ENCODE data around the gene STAB2. TPM values are rescaled to one million over a fixed set of nuclear protein-coding genes. Genes with fewer than 3 reads are reported as not detected.

STAB2 gene
- total and polyA plus RNA-seq, 3 donors from 2014 or later, result 1.7 to 15.8 (median 2.7) TPM

DNA sequence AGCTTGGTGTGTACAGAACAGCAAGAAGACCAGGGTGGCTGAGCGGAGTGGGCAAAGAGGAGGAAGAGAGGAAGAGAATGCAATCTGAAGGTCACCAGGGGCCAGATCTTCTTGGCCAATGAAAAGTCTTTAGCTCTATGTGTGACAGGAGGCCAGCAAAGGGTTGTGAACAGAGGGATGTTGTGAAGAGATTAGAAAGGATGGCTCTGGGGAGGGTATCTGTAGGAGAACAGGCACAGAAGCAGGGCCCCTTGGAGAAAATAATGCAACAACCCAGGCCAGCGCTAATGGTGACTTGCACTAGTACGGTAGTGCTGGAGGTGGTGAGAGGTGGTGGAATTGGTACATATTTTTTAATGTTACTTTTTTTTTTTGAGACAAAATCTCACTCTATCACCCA is 156.7 kb downstream of the STAB2 start:
- Histone ChIP-seq H3K9me3 (no peaks in the 10 kb centered on the region), H3K27me3 (no peaks in the 10 kb centered on the region), H3K4me1 (no peaks in the 10 kb centered on the region), H3K27ac (no peak overlapping the region), H3K36me3 (ENCODE audit: low read depth, missing control alignments) (no peaks in the 10 kb centered on the region), H3K4me3 (no peak overlapping the region)
- WGBS, 2 donors, result 95 to 98% methylated on average over 3 of the region's 3 CpGs
- no peak for DNase-seq
- intact Hi-C loops (cut with DNase I; ENCODE audit: low total_unique reads), result no loop called here
- no peak for TF ChIP-seq POLR2A (IDR thresholded peaks at IDR 0.05)
- TF ChIP-seq, protein P1, sequence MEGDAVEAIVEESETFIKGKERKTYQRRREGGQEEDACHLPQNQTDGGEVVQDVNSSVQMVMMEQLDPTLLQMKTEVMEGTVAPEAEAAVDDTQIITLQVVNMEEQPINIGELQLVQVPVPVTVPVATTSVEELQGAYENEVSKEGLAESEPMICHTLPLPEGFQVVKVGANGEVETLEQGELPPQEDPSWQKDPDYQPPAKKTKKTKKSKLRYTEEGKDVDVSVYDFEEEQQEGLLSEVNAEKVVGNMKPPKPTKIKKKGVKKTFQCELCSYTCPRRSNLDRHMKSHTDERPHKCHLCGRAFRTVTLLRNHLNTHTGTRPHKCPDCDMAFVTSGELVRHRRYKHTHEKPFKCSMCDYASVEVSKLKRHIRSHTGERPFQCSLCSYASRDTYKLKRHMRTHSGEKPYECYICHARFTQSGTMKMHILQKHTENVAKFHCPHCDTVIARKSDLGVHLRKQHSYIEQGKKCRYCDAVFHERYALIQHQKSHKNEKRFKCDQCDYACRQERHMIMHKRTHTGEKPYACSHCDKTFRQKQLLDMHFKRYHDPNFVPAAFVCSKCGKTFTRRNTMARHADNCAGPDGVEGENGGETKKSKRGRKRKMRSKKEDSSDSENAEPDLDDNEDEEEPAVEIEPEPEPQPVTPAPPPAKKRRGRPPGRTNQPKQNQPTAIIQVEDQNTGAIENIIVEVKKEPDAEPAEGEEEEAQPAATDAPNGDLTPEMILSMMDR (IDR thresholded peaks at IDR 0.05), result no peak

DNA sequence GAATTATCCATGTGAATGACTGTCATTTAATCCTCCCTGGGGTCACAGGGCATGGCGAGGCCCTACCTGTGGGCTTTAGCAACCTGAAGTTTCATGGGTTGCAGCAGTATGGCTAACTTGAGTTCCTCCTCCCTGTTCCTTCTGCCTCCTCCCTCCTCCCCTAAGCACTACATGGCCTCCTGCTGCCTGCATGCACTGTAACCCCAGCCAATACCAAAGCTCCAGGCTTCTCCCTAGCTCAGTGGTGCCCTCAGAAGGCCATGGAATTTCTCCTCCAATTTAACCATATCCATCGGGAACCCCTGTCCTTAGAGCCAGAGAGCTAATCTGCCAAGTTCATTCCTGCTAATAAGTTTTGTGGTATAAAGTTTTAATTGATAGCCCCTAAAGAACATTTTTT is 158.9 kb downstream of the STAB2 start:
- intact Hi-C loops (cut with DNase I; ENCODE audit: low total_unique reads), result no loop called here
- H3K4me3 ChIP-seq, result no peak overlapping the region
- H3K27me3 ChIP-seq, result no peaks in the 10 kb centered on the region
- DNase-seq, result no peak
- no peaks in the 10 kb centered on the region for H3K36me3 ChIP-seq (ENCODE audit: low read depth, missing control alignments)
- H3K27ac ChIP-seq, result no peak overlapping the region
- no peaks in the 10 kb centered on the region for H3K9me3 ChIP-seq
- no peak for TF ChIP-seq POLR2A (IDR thresholded peaks at IDR 0.05)
- TF ChIP-seq, protein P1 (IDR thresholded peaks at IDR 0.05), result no peak
- 77 to 91% methylated on average over 2 of the region's 2 CpGs for WGBS, 2 donors
- H3K4me1 ChIP-seq, result no peaks in the 10 kb centered on the region

DNA sequence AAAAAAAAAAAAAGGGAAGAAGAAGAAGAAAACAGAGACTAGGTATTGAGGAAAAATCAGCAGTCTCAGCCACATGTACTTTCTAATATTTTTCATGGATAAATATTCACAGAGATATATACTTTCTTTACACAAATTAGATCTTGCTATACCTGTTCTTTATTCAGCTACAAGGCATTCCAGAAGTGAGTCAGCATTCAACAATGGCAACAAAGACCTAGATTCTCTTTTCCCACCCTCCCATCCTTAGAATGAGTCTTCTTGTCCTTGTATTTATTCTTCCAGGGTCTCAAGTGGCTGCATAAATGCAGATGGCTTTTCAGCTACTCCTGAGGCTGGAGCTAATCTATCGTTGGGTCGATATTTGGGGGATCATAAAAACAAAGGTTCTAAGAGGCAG is 160.9 kb downstream of the STAB2 start:
- Histone ChIP-seq H3K27me3 (no peaks in the 10 kb centered on the region), H3K36me3 (ENCODE audit: low read depth, missing control alignments) (no peaks in the 10 kb centered on the region), H3K9me3 (no peaks in the 10 kb centered on the region), H3K4me1 (no peaks in the 10 kb centered on the region), H3K27ac (no peak overlapping the region), H3K4me3 (no peak overlapping the region)
- DNase-seq, result no peak
- intact Hi-C loops (cut with DNase I; ENCODE audit: low total_unique reads), result no loop called here
- 87 to 98% methylated on average over 2 of the region's 2 CpGs for WGBS, 2 donors
- TF ChIP-seq, protein P1 (IDR thresholded peaks at IDR 0.05), result no peak
- no peak for TF ChIP-seq POLR2A (IDR thresholded peaks at IDR 0.05)

DNA sequence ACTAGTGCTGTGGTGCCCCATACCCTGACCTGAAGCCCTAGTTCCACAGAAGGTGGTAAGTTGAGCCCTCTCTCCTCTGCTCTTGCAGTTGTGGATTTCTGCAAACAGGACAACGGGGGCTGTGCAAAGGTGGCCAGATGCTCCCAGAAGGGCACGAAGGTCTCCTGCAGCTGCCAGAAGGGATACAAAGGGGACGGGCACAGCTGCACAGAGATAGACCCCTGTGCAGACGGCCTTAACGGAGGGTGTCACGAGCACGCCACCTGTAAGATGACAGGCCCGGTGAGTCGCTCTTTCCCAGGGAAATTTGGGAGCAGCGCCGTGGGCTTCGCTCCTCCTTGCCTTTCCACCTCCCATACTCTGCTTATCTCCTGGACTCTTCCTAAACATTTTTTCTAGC is 161.8 kb downstream of the STAB2 start:
- 91 to 94% methylated on average over 8 to 12 of the region's 12 CpGs for WGBS, 2 donors

DNA sequence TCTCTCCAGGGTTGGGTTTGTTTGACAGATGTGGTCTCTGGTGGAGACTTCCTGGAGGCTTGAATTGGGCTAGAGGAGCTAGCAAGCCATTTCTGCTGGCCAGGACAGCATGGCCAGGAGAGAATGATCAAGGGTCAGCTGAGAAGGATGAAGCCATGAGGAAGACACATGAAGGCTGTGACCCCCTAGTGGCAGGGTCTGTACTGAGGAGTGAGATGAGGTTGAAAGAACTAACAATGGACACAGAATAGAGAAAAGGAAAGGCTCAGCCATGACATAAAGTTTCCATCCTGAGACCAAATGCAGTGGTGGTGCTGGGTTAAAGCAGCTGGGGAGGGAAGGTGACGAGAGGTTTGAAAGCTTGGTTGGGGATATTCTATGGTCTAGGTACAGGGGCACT is 164.1 kb downstream of the STAB2 start:
- no peaks in the 10 kb centered on the region for H3K27me3 ChIP-seq
- TF ChIP-seq, protein P1 (IDR thresholded peaks at IDR 0.05), result no peak
- TF ChIP-seq POLR2A (IDR thresholded peaks at IDR 0.05), result no peak
- intact Hi-C loops (cut with DNase I; ENCODE audit: low total_unique reads), result no loop called here
- 72 to 100% methylated on average over 1 of the region's 1 CpG for WGBS, 2 donors
- DNase-seq, result no peak
- H3K4me3 ChIP-seq, result no peak overlapping the region
- H3K9me3 ChIP-seq, result no peaks in the 10 kb centered on the region
- H3K27ac ChIP-seq, result no peak overlapping the region
- no peaks in the 10 kb centered on the region for H3K36me3 ChIP-seq (ENCODE audit: low read depth, missing control alignments)
- no peaks in the 10 kb centered on the region for H3K4me1 ChIP-seq

More for the DNA sequence above, 161.8 kb downstream of the STAB2 start:
- no peak for DNase-seq
- Histone ChIP-seq H3K9me3 (no peaks in the 10 kb centered on the region), H3K27me3 (no peaks in the 10 kb centered on the region), H3K27ac (no peak overlapping the region), H3K4me1 (no peaks in the 10 kb centered on the region), H3K4me3 (no peak overlapping the region), H3K36me3 (ENCODE audit: low read depth, missing control alignments) (no peaks in the 10 kb centered on the region)
- no peak for TF ChIP-seq POLR2A (IDR thresholded peaks at IDR 0.05)
- TF ChIP-seq, protein P1 (IDR thresholded peaks at IDR 0.05), result no peak
- intact Hi-C loops (cut with DNase I; ENCODE audit: low total_unique reads), result no loop called here
